OCI-LY7 (cell line): ENCODE data around the gene UVRAG. TPM values are rescaled to one million over a fixed set of nuclear protein-coding genes. Genes with fewer than 3 reads are reported as not detected.
A peak's percentile ranks its signal among the peaks of the same experiment; 100 is the strongest.

Source experiments
- BruUV-seq: library from RNA; stranded (reverse); fragments of 400-500 nt; replicated peaks from 2 replicates; lab custom pipeline; 2021; lab: Mats Ljungman, UMichigan
- CTCF ChIA-PET: fragments of 300-600 bp; sonication (Branson Sonifier 250); formaldehyde crosslinking; loops from one replicate; lab custom pipeline; 2022; ENCODE audit warnings: antibody characterized with exemption; ENCODE audit not compliant: unreplicated experiment; lab: Charles Lee
- POLR2A ChIA-PET: fragments of 300-600 bp; sonication (Branson Sonifier 250); formaldehyde crosslinking; loops from one replicate; lab custom pipeline; 2022; ENCODE audit warnings: antibody characterized with exemption; lab: Charles Lee
- DNase-seq: peaks from one replicate; pipeline ENCODE4 v3.0.0-alpha.2; 2015; ENCODE audit warnings: low spot score
- H2AFZ ChIP-seq: fragments of 200-600 bp; sonication (generic), shearing (Covaris generic); 2 replicates; pipeline ENCODE4 v1.6.1; 2014; ENCODE audit warnings: mild to moderate bottlenecking, antibody characterized with exemption, low read length, moderate library complexity
- H3K27ac ChIP-seq: fragments of 200-600 bp; sonication (generic); 2 replicates; pipeline ENCODE4 v1.5.1; 2014; ENCODE audit warnings: mixed run types, low read depth, mild to moderate bottlenecking, moderate library complexity, low read length, inconsistent platforms; ENCODE audit not compliant: poor library complexity, severe bottlenecking
- H3K36me3 ChIP-seq: fragments of 200-600 bp; sonication (generic); 2 replicates; pipeline ENCODE4 v1.6.1; 2014; ENCODE audit warnings: mild to moderate bottlenecking, antibody characterized with exemption, low read length, moderate library complexity, mixed read lengths; ENCODE audit not compliant: insufficient read depth
- H3K4me1 ChIP-seq: fragments of 200-600 bp; sonication (generic); 2 replicates; pipeline ENCODE4 v1.5.1; 2014; ENCODE audit warnings: mild to moderate bottlenecking, low read length; ENCODE audit not compliant: insufficient read depth, poor library complexity, severe bottlenecking
- H3K4me2 ChIP-seq: fragments of 200-600 bp; sonication (generic); 2 replicates; pipeline ENCODE4 v1.6.1; 2014; ENCODE audit warnings: mild to moderate bottlenecking, low read length
- H3K4me3 ChIP-seq: fragments of 200-600 bp; sonication (generic); 2 replicates; pipeline ENCODE4 v1.5.1; 2014; ENCODE audit warnings: mild to moderate bottlenecking, low read depth, low read length; ENCODE audit not compliant: poor library complexity, severe bottlenecking
- H3K79me2 ChIP-seq: fragments of 200-600 bp; sonication (generic); 2 replicates; pipeline ENCODE4 v1.6.1; 2016; ENCODE audit warnings: low read depth, mild to moderate bottlenecking, low read length, moderate library complexity, mixed read lengths; ENCODE audit not compliant: insufficient read depth
- H3K9me2 ChIP-seq: fragments of 200-600 bp; sonication (generic); 2 replicates; pipeline ENCODE4 v1.6.1; 2016; ENCODE audit warnings: mild to moderate bottlenecking, low read length, mixed read lengths; ENCODE audit not compliant: insufficient read depth
- H3K9me3 ChIP-seq: fragments of 200-600 bp; sonication (generic); 2 replicates; pipeline ENCODE4 v1.6.1; 2014; ENCODE audit warnings: mild to moderate bottlenecking, mixed run types, low read length, mixed read lengths
- H4K20me1 ChIP-seq: fragments of 200-600 bp; sonication (generic); 2 replicates; pipeline ENCODE4 v1.6.1; 2014; ENCODE audit warnings: mild to moderate bottlenecking, antibody characterized with exemption, low read length, moderate library complexity, mixed read lengths; ENCODE audit not compliant: insufficient read depth
- CTCF ChIP-seq: fragments of 200-600 bp; sonication (generic); conservative IDR thresholded peaks from 2 replicates; pipeline ENCODE4 v1.5.1; 2014; ENCODE audit warnings: mild to moderate bottlenecking, antibody characterized with exemption, low read length, moderate library complexity, mixed read lengths
- EZH2phosphoT487 ChIP-seq: fragments of 200-600 bp; sonication (generic); IDR thresholded peaks from 2 replicates; pipeline ENCODE4 v1.6.1; 2018; ENCODE audit warnings: low read depth, borderline replicate concordance, mild to moderate bottlenecking, mixed run types, antibody characterized with exemption, low read length, moderate library complexity, mixed read lengths
- intact Hi-C: fragments of 100-400 bp; cut with micrococcal nuclease; formaldehyde crosslinking; loops from one replicate; pipeline ENCODE4 v1.10.0; 2022; ENCODE audit not compliant: unreplicated experiment
- total RNA-seq, 2 experiments: library from RNA; depleted of rRNA in 1 of 2; stranded (reverse); fragments of >200 nt in 1 of 2; shearing (Covaris generic) in 1 of 2; gene quantifications; 2 replicates each; pipeline ENCODE4 v1.2.3, GENCODE V29; 2014 to 2022

UVRAG gene
- total RNA-seq, 2 experiments from 2014 or later, result 43.7 to 73.3 TPM

- Histone ChIP-seq H3K79me2 (0 out of 2 replicates have a peak, but pooled peaks cover 7% of the 10 kb centered on the region), H3K4me2 (no peak overlapping the region), H3K4me3 (no peak overlapping the region), H3K36me3 (peaks cover 18% of the 10 kb centered on the region; the same call in 1 of the 2 replicates), H2AFZ (no peak overlapping the region), H3K4me1 (peaks cover 20% of the 10 kb centered on the region), H3K9me2 (no peaks in the 10 kb centered on the region), H4K20me1 (peaks cover 5% of the 10 kb centered on the region; the same call in 1 of the 2 replicates), H3K9me3 (no peaks in the 10 kb centered on the region), H3K27ac (no peak overlapping the region)
- CTCF ChIA-PET, result no interaction called here
- POLR2A ChIA-PET, result no interaction called here
- no peak for DNase-seq
- BruUV-seq, result no TSS peak
- TF ChIP-seq EZH2phosphoT487, result no peak
- no peak for TF ChIP-seq CTCF
- intact Hi-C loops, result no loop called here
These were observed 123.5 kb downstream of the UVRAG start for GRCh38 chr11:75938543-75938942.

- no peak overlapping the region for H3K4me3 ChIP-seq
These were observed 124.5 kb downstream of the UVRAG start for GRCh38 chr11:75939516-75939915.

More at GRCh38 chr11:75939516-75939915, 124.5 kb downstream of the UVRAG start:
- Histone ChIP-seq H3K9me2 (no peaks in the 10 kb centered on the region), H3K4me2 (peak overlapping the region; percentile 19; the same call in 1 of the 2 replicates), H2AFZ (no peak overlapping the region), H4K20me1 (peaks cover 7% of the 10 kb centered on the region; the same call in 1 of the 2 replicates), H3K9me3 (no peaks in the 10 kb centered on the region), H3K79me2 (0 out of 2 replicates have a peak, but pooled peaks cover 7% of the 10 kb centered on the region), H3K27ac (no peak overlapping the region), H3K36me3 (peaks cover 18% of the 10 kb centered on the region; the same call in 1 of the 2 replicates), H3K4me1 (peaks cover 20% of the 10 kb centered on the region)
- no peak for DNase-seq
- intact Hi-C loops, result no loop called here
- no TSS peak for BruUV-seq
- POLR2A ChIA-PET, result no interaction called here
- CTCF ChIA-PET, result no interaction called here
- TF ChIP-seq CTCF (no peak), EZH2phosphoT487 (no peak)
